ENCODE data around the gene HHATL. TPM values are rescaled to one million over a fixed set of nuclear protein-coding genes. Genes with fewer than 3 reads are reported as not detected.

HHATL gene
- total RNA-seq, 4 donors from 2014 or later: 3.5 TPM; not detected in 3

GRCh38 chr3:42681361-42682038, 21.1 kb downstream of the HHATL start:
- Histone ChIP-seq H3K36me3 (no peaks in the 10 kb centered on the region), H3K27ac (peak overlapping the region in 2 of 4 donors; percentile 9 to 23), H3K27me3 (peaks cover 0 to 3% of the 10 kb centered on the region in 2 donors), H3K4me1 (peaks cover 0 to 30% (median 10%) of the 10 kb centered on the region in 4 donors), H3K9me3 (peaks cover 0 to 17% (median 0%) of the 10 kb centered on the region in 4 donors), H3K4me3 (no peak overlapping the region)
- DNase-seq (ENCODE audit: low spot score in 2 of 2): no peak
- TF ChIP-seq POLR2A (IDR thresholded peaks at IDR 0.05) (no peak), EP300 (IDR thresholded peaks at IDR 0.05) (no peak), CTCF (IDR thresholded peaks at IDR 0.05) (no peak)
- WGBS, 2 donors: 88 to 89% methylated on average over 10 of the region's 10 CpGs

GRCh38 chr3:42680806-42681205, 21.8 kb downstream of the HHATL start:
- peaks cover 0 to 2% of the 10 kb centered on the region in 2 donors for H3K27me3 ChIP-seq
- no peak for TF ChIP-seq CTCF (IDR thresholded peaks at IDR 0.05)
- no peak for TF ChIP-seq POLR2A (IDR thresholded peaks at IDR 0.05)
- no peak for TF ChIP-seq EP300 (IDR thresholded peaks at IDR 0.05)
- H3K4me1 ChIP-seq: peaks cover 0 to 24% (median 10%) of the 10 kb centered on the region in 4 donors
- H3K27ac ChIP-seq: peak overlapping the region in 1 of 4 donors; percentile 62
- peaks cover 0 to 23% (median 0%) of the 10 kb centered on the region in 4 donors for H3K9me3 ChIP-seq
- WGBS, 2 donors: 89 to 93% methylated on average over 4 of the region's 4 CpGs
- no peak overlapping the region for H3K4me3 ChIP-seq
- no peak for DNase-seq (ENCODE audit: low spot score in 2 of 2)
- no peaks in the 10 kb centered on the region for H3K36me3 ChIP-seq

- H3K4me1 ChIP-seq: peaks cover 0 to 19% (median 10%) of the 10 kb centered on the region in 4 donors
- peak overlapping the region in 1 of 4 donors; percentile 62 for H3K27ac ChIP-seq
- no peak for TF ChIP-seq CTCF (IDR thresholded peaks at IDR 0.05)
- TF ChIP-seq POLR2A (IDR thresholded peaks at IDR 0.05): no peak
- TF ChIP-seq EP300 (IDR thresholded peaks at IDR 0.05): no peak
- no peaks in the 10 kb centered on the region for H3K27me3 ChIP-seq
- no peak overlapping the region for H3K4me3 ChIP-seq
- no peak for DNase-seq (ENCODE audit: low spot score in 2 of 2)
- peaks cover 0 to 26% (median 0%) of the 10 kb centered on the region in 4 donors for H3K9me3 ChIP-seq
- WGBS, 2 donors: 89 to 95% methylated on average over 1 of the region's 1 CpG
- H3K36me3 ChIP-seq: no peaks in the 10 kb centered on the region
Measured at GRCh38 chr3:42680271-42680670, 22.3 kb downstream of the HHATL start.

- no peak for DNase-seq (ENCODE audit: low spot score in 2 of 2)
- Histone ChIP-seq H3K36me3 (no peaks in the 10 kb centered on the region), H3K9me3 (peaks cover 0 to 26% (median 0%) of the 10 kb centered on the region in 4 donors), H3K27ac (no peak overlapping the region), H3K4me3 (no peak overlapping the region), H3K4me1 (peaks cover 0 to 2% (median 2%) of the 10 kb centered on the region in 4 donors), H3K27me3 (no peaks in the 10 kb centered on the region)
- TF ChIP-seq CTCF (IDR thresholded peaks at IDR 0.05) (no peak), EP300 (IDR thresholded peaks at IDR 0.05) (no peak), POLR2A (IDR thresholded peaks at IDR 0.05) (no peak)
- WGBS, 2 donors: 83 to 89% methylated on average over 2 of the region's 2 CpGs
Measured at GRCh38 chr3:42678447-42678846, 24.2 kb downstream of the HHATL start.

- no peak overlapping the region for H3K27ac ChIP-seq
- H3K4me1 ChIP-seq: no peaks in the 10 kb centered on the region
- no peak for DNase-seq (ENCODE audit: low spot score in 2 of 2)
- no peaks in the 10 kb centered on the region for H3K36me3 ChIP-seq
- TF ChIP-seq CTCF (IDR thresholded peaks at IDR 0.05): no peak
- TF ChIP-seq EP300 (IDR thresholded peaks at IDR 0.05): no peak
- no peak for TF ChIP-seq POLR2A (IDR thresholded peaks at IDR 0.05)
- peaks cover 0 to 26% (median 0%) of the 10 kb centered on the region in 4 donors for H3K9me3 ChIP-seq
- WGBS, 2 donors: 87% methylated on average over 2 of the region's 2 CpGs
- H3K4me3 ChIP-seq: no peak overlapping the region
- no peaks in the 10 kb centered on the region for H3K27me3 ChIP-seq
Measured at GRCh38 chr3:42675909-42676308, 26.7 kb downstream of the HHATL start.

Measured in tibial nerve (tissue), 4 donors.